NT2/D1 (cell line): ENCODE results near the gene TMEM273.

Experiments used
- SUZ12 ChIP-seq: IDR thresholded peaks from 2 replicates; pipeline ENCODE4 v1.6.1; 2011; ENCODE audit not compliant: insufficient read length, insufficient read depth; ENCODE audit errors: extremely low read depth
- YY1 ChIP-seq: IDR thresholded peaks from 2 replicates; pipeline ENCODE4 v1.6.1; 2011; ENCODE audit not compliant: insufficient read length, insufficient read depth

GRCh38 chr10:49185213-49185612 lies 3.0 kb downstream of the TMEM273 start:
- TF ChIP-seq YY1: no peak
- TF ChIP-seq SUZ12: no peak
